IMR-90 (cell line): ENCODE data around the gene NPM1. TPM values are rescaled to one million over a fixed set of nuclear protein-coding genes. Genes with fewer than 3 reads are reported as not detected.

Experiments
- ATAC-seq: fragments of 200-7000 bp; cut with Tn5 transposase; 2 replicates; pipeline ENCODE4 v1.9.1; 2020; ENCODE audit warnings: low read depth, mild to moderate bottlenecking, moderate library complexity
- BruUV-seq: library from RNA; stranded (reverse); fragments of 400-500 nt; replicated peaks from 2 replicates; lab custom pipeline; 2021; lab: Mats Ljungman, UMichigan
- CTCF ChIA-PET: fragments of 300-600 bp; formaldehyde crosslinking; extraction: SDS; loops from one replicate; lab custom pipeline; 2021; ENCODE audit warnings: antibody characterized with exemption; lab: Yijun Ruan, JAX
- POLR2A ChIA-PET: fragments of 300-600 bp; sonication (Branson Sonifier 250); formaldehyde crosslinking; loops from one replicate; lab custom pipeline; 2022; ENCODE audit warnings: antibody characterized with exemption; ENCODE audit not compliant: unreplicated experiment; lab: Charles Lee
- DNase-seq: peaks from one replicate; pipeline ENCODE4 v3.0.0; 2013
- H2AFZ ChIP-seq: replicated peaks from 2 replicates; pipeline ENCODE3; 2013; ENCODE audit warnings: low read length, mild to moderate bottlenecking; ENCODE audit not compliant: poor library complexity
- H2AK5ac ChIP-seq: 2 replicates; pipeline ENCODE4 v1.6.1; 2013; ENCODE audit warnings: low read depth, low read length, inconsistent platforms
- H2AK9ac ChIP-seq: replicated peaks from 2 replicates; pipeline ENCODE3; 2013; ENCODE audit warnings: mild to moderate bottlenecking, low read depth, low read length, moderate library complexity; ENCODE audit not compliant: poor library complexity
- H2BK120ac ChIP-seq: 2 replicates; pipeline ENCODE4 v1.6.1; 2013; ENCODE audit warnings: low read depth, low read length, inconsistent platforms
- H2BK15ac ChIP-seq: 3 replicates; pipeline ENCODE4 v1.6.1; 2013; ENCODE audit warnings: low read depth, low read length, inconsistent platforms
- H2BK20ac ChIP-seq: 2 replicates; pipeline ENCODE4 v1.6.1; 2013; ENCODE audit warnings: low read depth, mild to moderate bottlenecking, inconsistent platforms, low read length, moderate library complexity
- H2BK5ac ChIP-seq: 2 replicates; pipeline ENCODE4 v1.6.1; 2013; ENCODE audit warnings: mild to moderate bottlenecking, low read depth, low read length, inconsistent platforms; ENCODE audit not compliant: poor library complexity, severe bottlenecking
- H3K14ac ChIP-seq: replicated peaks from 2 replicates; pipeline ENCODE4 v1.6.1; 2013; ENCODE audit warnings: low read depth, low read length, inconsistent platforms
- H3K18ac ChIP-seq: 2 replicates; pipeline ENCODE4 v1.6.1; 2013; ENCODE audit warnings: low read depth, low read length, control low read depth
- H3K23ac ChIP-seq: 2 replicates; pipeline ENCODE4 v1.6.1; 2013; ENCODE audit warnings: low read depth, low read length, inconsistent platforms
- H3K27ac ChIP-seq: 2 replicates; pipeline ENCODE4 v1.5.1; 2013; ENCODE audit warnings: mild to moderate bottlenecking, control low read depth, low read length; ENCODE audit not compliant: insufficient read depth
- H3K27me3 ChIP-seq: 2 replicates; pipeline ENCODE4 v1.6.1; 2013; ENCODE audit warnings: low read length; ENCODE audit not compliant: control insufficient read depth, insufficient read depth
- H3K36me3 ChIP-seq: 2 replicates; pipeline ENCODE4 v1.6.1; 2013; ENCODE audit warnings: low read length, mixed read lengths; ENCODE audit not compliant: control insufficient read depth, insufficient read depth
- H3K4ac ChIP-seq: 2 replicates; pipeline ENCODE4 v1.6.1; 2013; ENCODE audit warnings: low read depth, low read length, inconsistent platforms
- H3K4me1 ChIP-seq: 2 replicates; pipeline ENCODE4 v1.6.1; 2013; ENCODE audit warnings: low read length, mixed read lengths; ENCODE audit not compliant: control insufficient read depth, insufficient read depth
- H3K4me2 ChIP-seq: 2 replicates; pipeline ENCODE4 v1.6.1; 2013; ENCODE audit warnings: low read depth, mild to moderate bottlenecking, control low read depth, low read length, moderate library complexity
- H3K4me3 ChIP-seq: 2 replicates; pipeline ENCODE4 v1.5.1; 2013; ENCODE audit warnings: low read depth, mild to moderate bottlenecking, control low read depth, low read length, moderate library complexity; ENCODE audit not compliant: insufficient read depth
- H3K56ac ChIP-seq: 2 replicates; pipeline ENCODE4 v1.6.1; 2013; ENCODE audit warnings: low read length, inconsistent platforms; ENCODE audit not compliant: insufficient read depth; ENCODE audit errors: extremely low read depth
- H3K79me1 ChIP-seq, 2 experiments: 2 replicates each; pipeline ENCODE4 v1.6.1; 2013; ENCODE audit warnings: low read length in 2 of 2, inconsistent platforms in 1 of 2, low read depth in 1 of 2
- H3K9ac ChIP-seq: 2 replicates; pipeline ENCODE4 v1.6.1; 2013; ENCODE audit warnings: low read depth, low read length, control low read depth
- H3K9me1 ChIP-seq: 2 replicates; pipeline ENCODE4 v1.6.1; 2013; ENCODE audit warnings: low read length, inconsistent platforms; ENCODE audit not compliant: insufficient read depth
- H3K9me3 ChIP-seq: 2 replicates; pipeline ENCODE4 v1.6.1; 2013; ENCODE audit warnings: low read length; ENCODE audit not compliant: control insufficient read depth, insufficient read depth
- H4K20me1 ChIP-seq: 2 replicates; pipeline ENCODE4 v1.6.1; 2013; ENCODE audit warnings: low read length, inconsistent platforms; ENCODE audit not compliant: insufficient read depth
- H4K5ac ChIP-seq: 2 replicates; pipeline ENCODE4 v1.6.1; 2013; ENCODE audit warnings: mild to moderate bottlenecking, low read depth, low read length, control low read depth
- H4K8ac ChIP-seq, 2 experiments: 2 replicates each; pipeline ENCODE4 v1.6.1; 2013; ENCODE audit warnings: low read depth in 2 of 2, low read length in 2 of 2, control low read depth in 1 of 2, inconsistent platforms in 1 of 2
- H4K91ac ChIP-seq: 2 replicates; pipeline ENCODE4 v1.6.1; 2013; ENCODE audit warnings: low read depth, low read length, inconsistent platforms; ENCODE audit not compliant: insufficient read depth
- BHLHE40 ChIP-seq: fragments of 150-350 bp; IDR thresholded peaks from 2 replicates; pipeline ENCODE4 v1.6.1; 2016; ENCODE audit warnings: mild to moderate bottlenecking, low read depth, low read length
- CTCF ChIP-seq: conservative IDR thresholded peaks from 2 replicates; pipeline ENCODE4 v1.5.1; 2012; ENCODE audit warnings: mild to moderate bottlenecking, low read depth, low read length, improper control_type of control experiment
- FOS ChIP-seq: fragments of 150-350 bp; IDR thresholded peaks from 2 replicates; pipeline ENCODE4 v1.6.1; 2016; ENCODE audit warnings: low read depth, low read length
- MAZ ChIP-seq: IDR thresholded peaks from 2 replicates; pipeline ENCODE4 v1.6.1; 2012; ENCODE audit warnings: low read depth, mild to moderate bottlenecking, low read length, improper control_type of control experiment, moderate library complexity, borderline replicate concordance
- MXI1 ChIP-seq: IDR thresholded peaks from 2 replicates; pipeline ENCODE4 v1.6.1; 2012; ENCODE audit warnings: low read depth, mild to moderate bottlenecking, low read length, moderate library complexity, borderline replicate concordance
- RAD21 ChIP-seq: IDR thresholded peaks from 2 replicates; pipeline ENCODE4 v1.6.1; 2012; ENCODE audit warnings: low read length, improper control_type of control experiment
- RCOR1 ChIP-seq: IDR thresholded peaks from 2 replicates; pipeline ENCODE4 v1.6.1; 2012; ENCODE audit warnings: mild to moderate bottlenecking, low read length, improper control_type of control experiment; ENCODE audit not compliant: insufficient replicate concordance
- RFX5 ChIP-seq: IDR thresholded peaks from 2 replicates; pipeline ENCODE4 v1.8.0; 2012; ENCODE audit warnings: low read depth, mild to moderate bottlenecking, low read length, moderate library complexity
- WGBS, 2 experiments: methylation state at CpG; one replicate each; pipeline versions ENCODE4 v1.1.5 to v1.1.7; 2013; ENCODE audit warnings: missing lambda C conversion rate in 2 of 2; ENCODE audit not compliant: insufficient read length in 1 of 2; ENCODE audit errors: extremely low coverage in 2 of 2; 5-methylcytosine and 5-hydroxymethylcytosine counted together
- dilution Hi-C: fragments of 300-500 bp; cut with HindIII; formaldehyde crosslinking; loops from one replicate; pipeline ENCODE4 v1.14.3; 2018; ENCODE audit warnings: low sequenced_read_pairs; ENCODE audit not compliant: unreplicated experiment
- in situ Hi-C: fragments of 300-500 bp; cut with MboI; formaldehyde crosslinking; loops from 3 replicates; pipeline ENCODE4 v1.14.3; 2019; ENCODE audit warnings: low sequenced_read_pairs, inconsistent platforms, mixed read lengths
- intact Hi-C: fragments of 100-400 bp; cut with micrococcal nuclease; formaldehyde crosslinking; loops from 2 replicates; pipeline ENCODE4 v1.10.0; 2022
- polyA plus RNA-seq, 3 experiments: library from polyadenylated mRNA; depleted of rRNA; stranded (reverse); fragments of >200 nt; gene quantifications; 2 replicates each; pipeline ENCODE4 v1.2.3, GENCODE V29; 2012; ENCODE audit warnings: low replicate concordance in 1 of 3
- total RNA-seq: library from RNA; depleted of rRNA; stranded (reverse); fragments of >200 nt; gene quantifications from 2 replicates; pipeline ENCODE4 v1.2.3, GENCODE V29; 2012
- TF ChIP-seq, protein P1 (sequence below): fragments of 150-350 bp; IDR thresholded peaks from 2 replicates; pipeline ENCODE4 v1.6.1; 2017; ENCODE audit warnings: mild to moderate bottlenecking, antibody characterized with exemption, low read length, low read depth

NPM1 gene
- total and polyA plus RNA-seq, 2 of the 4 experiments (the other 2 are of a cell fraction): 856 to 929 TPM

- H2AFZ ChIP-seq: peak overlapping the region; percentile 58
- CTCF ChIA-PET: no interaction called here
- H3K4me3 ChIP-seq: no peak overlapping the region
Measured at GRCh38 chr5:171437286-171437821, 49.7 kb downstream of the NPM1 start.

More at GRCh38 chr5:171437286-171437821, 49.7 kb downstream of the NPM1 start:
- Histone ChIP-seq H4K8ac (no peak overlapping the region), H3K79me1 (no peaks in the 10 kb centered on the region), H3K27me3 (no peaks in the 10 kb centered on the region; the same call in 1 of the 2 replicates), H4K91ac (no peak overlapping the region), H3K27ac (no peak overlapping the region), H2AK9ac (no peak overlapping the region), H3K4me1 (peaks cover 2% of the 10 kb centered on the region; the same call in 1 of the 2 replicates), H3K4me2 (no peak overlapping the region), H3K14ac (no peak overlapping the region), H2BK5ac (no peak overlapping the region), H3K9ac (no peak overlapping the region), H2BK20ac (no peak overlapping the region), H4K20me1 (no peaks in the 10 kb centered on the region), H3K4ac (no peak overlapping the region), H2BK120ac (no peak overlapping the region), H3K36me3 (no peaks in the 10 kb centered on the region), H2BK15ac (no peak overlapping the region), H3K9me1 (no peaks in the 10 kb centered on the region), H2AK5ac (no peak overlapping the region), H3K9me3 (no peaks in the 10 kb centered on the region), H3K18ac (no peak overlapping the region), H3K56ac (no peak overlapping the region), H4K5ac (no peak overlapping the region), H3K23ac (no peak overlapping the region)
- intact Hi-C loops: no loop called here
- POLR2A ChIA-PET: no interaction called here
- dilution Hi-C loops: no loop called here
- WGBS, 2 experiments: 51% methylated on average over 8 of the region's 14 CpGs; no CpG with 5 or more reads in 1 of the 2 experiments
- TF ChIP-seq BHLHE40 (no peak), FOS (no peak), CTCF (no peak), RAD21 (no peak), MXI1 (no peak), RCOR1 (no peak), RFX5 (no peak), MAZ (no peak)
- TF ChIP-seq, protein P1, sequence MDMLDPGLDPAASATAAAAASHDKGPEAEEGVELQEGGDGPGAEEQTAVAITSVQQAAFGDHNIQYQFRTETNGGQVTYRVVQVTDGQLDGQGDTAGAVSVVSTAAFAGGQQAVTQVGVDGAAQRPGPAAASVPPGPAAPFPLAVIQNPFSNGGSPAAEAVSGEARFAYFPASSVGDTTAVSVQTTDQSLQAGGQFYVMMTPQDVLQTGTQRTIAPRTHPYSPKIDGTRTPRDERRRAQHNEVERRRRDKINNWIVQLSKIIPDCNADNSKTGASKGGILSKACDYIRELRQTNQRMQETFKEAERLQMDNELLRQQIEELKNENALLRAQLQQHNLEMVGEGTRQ: no peak
- peak; percentile 40; the same call in 1 of the 2 replicates for ATAC-seq
- in situ Hi-C loops: loop anchor here (25.0 kb wide), 1 partner anchor 425 kb away; no protein-coding TSS in a partner anchor
- no peak for DNase-seq
- no TSS peak for BruUV-seq
